GM19395 (cell line): ENCODE measurements around the gene PHLDB2.
A peak's percentile ranks its signal among the peaks of the same experiment; 100 is the strongest.

ENCODE experiments used
- ATAC-seq: cut with Tn5 transposase; IDR thresholded peaks from one replicate; pipeline ENCODE4 v1.9.1; 2021; ENCODE audit warnings: mild to moderate bottlenecking, moderate library complexity; ENCODE audit not compliant: unreplicated experiment

The PHLDB2 gene

DNA sequence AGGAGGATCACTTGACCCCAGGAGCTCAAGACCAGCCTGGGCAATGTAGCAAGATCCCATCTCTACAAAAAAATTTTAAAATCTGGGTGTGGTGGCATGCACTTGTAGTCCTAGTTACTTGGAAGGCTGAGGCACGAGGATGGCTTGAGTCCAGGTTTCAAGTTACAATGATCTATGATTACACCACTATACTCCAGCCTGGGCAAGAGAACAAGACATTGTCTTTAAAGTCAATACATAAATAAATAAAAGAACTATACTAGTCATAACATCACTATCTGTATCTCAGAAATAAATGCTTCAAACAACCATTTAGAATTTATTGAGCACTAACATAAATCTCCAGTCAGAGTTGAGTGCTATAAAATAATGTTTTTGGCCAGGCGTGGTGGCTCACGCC is 8.5 kb upstream of the PHLDB2 start:
- ATAC-seq = no peak

DNA sequence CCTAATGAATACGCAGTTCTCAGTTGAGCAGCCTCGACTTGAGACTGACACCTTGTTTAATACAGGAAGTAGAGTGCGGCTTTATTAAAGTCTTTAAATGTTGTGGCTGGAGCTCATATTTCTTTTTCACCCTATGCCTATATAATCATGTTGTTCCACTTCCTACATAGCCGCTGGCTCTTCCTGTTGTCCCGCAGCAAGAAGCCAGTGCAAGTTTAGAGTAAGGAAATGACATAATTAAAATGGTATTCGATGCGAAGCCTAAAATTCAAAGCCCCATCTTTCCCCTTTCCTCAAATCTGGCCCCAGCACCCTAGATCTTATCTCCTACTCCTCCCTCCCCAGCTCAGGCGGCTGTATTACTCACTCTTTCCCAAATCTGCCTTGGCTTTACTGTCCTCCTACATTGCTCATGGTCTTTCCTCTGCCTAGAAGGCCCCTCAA is 7.5 kb upstream of the PHLDB2 start:
- no peak for ATAC-seq

DNA sequence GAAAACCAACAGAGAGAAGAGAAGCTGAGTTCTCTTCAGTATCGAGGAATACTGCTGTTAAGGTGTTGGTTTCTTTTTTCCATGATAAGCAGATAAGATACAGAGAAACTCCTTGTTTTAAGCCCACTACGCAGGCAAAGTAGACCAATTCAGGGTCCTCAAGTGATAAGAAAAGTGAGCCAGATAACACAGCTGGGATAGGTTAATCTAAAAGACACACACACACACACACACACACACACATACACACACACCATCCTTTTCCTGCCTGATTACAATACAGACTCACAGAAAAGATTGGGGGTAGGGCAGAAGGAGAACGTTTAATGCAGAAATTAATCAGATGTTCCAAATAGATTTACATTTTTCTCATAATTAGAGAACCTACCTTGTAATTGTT is 6.5 kb upstream of the PHLDB2 start:
- no peak for ATAC-seq

DNA sequence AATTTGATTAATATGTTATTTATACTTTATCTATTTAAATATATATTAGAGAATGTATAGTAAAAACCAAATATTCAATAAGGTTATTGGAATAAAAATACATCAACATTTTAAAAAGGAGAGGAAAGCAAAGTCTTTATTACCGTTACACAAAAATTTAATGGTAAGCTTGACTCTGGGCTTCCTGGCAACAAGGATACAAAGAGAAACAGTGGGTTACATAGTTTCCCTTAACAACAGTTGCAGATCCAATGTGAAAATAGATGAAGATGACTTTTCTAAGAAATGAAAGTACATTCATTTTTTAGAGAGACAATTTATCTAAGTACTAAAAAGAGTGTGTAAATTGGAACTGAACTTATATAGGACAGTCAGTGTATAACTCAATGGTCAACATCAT is 6.0 kb upstream of the PHLDB2 start:
- ATAC-seq = no peak

DNA sequence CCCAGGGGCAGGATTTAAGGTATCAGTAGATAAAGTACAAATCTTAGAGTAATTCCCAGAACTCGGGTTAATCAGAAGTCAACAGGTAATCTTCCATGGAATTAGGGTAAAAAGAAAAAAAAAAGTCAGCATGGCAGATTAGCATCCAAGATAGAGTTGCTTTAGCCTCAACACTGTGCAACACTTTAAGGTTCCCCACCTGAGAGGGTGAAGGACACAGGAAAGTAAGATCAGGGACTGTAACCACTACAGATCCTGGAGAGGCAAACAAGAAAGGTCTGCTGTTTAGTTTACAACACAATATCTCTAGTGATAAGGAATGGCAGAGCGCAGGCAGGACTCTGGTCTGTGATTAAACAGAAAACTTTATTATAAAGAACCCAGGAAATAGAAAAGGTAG is 4.1 kb upstream of the PHLDB2 start:
- ATAC-seq = no peak

DNA sequence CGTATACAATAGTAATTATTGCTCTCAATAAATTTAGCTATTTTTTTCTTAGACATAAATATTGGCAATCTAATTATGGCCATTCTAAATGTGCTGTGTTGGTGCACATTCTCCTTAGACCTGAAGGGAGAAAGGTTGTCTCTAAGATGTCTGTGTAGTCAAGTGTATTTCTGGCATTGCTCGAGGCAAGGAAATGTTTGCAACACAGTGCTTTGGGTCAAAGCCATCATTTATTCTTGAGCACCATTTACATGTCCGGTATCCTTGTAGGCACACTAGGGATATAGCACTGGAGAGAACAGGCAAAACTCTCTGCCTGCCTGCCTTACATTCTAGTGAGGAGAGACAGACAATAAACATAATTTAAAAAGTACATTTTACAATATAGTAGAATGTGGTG is 2.6 kb upstream of the PHLDB2 start:
- no peak for ATAC-seq

DNA sequence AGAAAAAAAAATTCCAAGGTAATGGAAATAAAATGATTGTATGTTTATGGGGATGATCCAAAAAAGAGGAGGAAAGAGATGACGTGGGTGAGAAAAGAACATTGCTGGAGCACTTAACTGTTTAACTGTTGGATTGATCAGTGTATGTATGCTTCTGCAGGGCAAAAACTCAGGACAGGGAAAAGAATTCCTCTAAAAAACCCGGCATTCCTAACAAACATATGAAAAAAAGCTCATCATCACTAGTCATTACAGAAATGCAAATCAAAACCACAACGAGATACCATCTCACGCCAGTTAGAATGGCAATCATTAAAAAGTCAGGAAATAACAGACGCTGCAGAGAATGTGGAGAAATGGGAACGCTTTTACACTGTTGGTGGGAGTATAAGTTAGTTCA is 1.6 kb upstream of the PHLDB2 start:
- no peak for ATAC-seq

DNA sequence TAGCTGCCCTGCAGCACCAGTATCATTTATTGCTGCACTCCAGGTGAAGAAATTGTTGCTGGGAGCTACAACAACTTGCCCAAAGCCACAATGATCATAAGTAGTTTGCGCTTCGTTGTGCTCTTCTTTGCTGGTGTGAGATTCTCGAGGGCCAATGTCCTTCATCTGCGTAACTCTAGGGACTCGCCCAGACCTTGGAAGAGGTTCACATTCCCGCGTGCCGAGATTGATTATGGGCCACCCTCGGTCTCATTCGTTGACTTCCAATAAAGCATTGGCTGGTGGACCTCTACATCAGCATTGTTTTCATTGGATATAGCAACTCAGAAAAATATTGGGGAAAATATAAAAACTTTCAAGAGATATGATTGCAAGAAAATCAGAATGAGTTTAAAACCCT is 423 bp upstream of the PHLDB2 start:
- no peak for ATAC-seq

DNA sequence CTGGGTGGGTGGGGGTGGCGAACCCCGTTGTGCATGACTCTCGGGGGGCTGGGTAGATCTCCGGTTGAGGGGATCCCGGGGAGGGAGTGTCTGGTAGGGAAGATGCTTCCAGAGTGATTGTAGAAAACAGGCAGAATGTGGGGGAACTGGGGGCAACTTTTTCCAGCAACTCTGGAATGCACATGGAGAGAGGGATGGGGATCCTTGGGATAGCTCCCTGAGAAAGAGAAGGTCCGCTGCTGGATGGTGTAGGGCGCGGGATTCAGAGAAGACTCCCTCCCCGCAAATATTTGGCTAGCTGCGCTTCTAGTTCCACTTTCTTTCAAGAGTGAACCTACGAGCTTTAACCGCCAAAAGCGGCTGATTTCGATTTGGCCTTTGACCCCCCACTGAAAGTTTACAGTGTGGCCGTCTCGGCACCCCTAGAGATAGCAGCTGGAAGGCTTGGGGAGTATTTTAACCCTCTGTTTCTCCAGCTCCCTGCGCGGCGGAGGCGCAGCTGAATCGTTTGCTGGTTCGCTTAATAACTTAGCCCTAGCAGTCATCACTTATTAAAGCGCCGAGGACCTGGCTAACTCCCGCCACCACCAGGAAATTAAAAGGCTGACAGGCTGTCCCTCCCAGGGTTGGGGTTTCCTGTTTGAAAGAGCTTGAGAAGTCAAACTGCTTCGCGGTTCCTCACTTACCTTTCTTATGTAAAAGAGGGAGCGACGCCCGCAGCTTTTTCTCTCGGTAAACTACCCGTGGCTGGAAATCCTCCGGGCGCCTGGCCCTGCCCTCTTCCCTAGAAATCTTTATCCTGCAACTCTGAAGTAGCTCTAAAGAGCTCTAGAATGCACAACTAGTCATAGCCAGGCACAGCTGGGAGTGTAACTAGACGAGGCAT is 1.2 kb downstream of the PHLDB2 start:
- ATAC-seq = peak; percentile 96

DNA sequence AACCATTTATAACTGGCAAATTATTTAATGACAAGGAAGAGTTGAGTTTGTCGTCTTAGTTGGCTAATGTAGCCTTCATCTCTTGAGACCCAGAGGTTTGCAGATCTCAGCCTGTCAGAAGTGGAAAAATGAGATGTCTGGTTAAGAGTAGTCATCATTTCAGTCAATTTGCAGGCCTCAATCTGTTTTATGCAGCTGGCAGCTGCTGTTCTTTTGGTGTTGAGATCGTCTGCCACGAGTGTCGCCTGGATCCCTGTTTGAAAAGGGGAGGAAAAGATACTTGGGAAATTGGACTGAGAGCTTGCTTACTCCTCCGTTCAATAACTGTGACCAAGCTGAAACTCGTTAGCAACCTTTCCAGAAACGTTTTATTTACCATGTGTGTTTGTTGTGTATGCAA is 2.3 kb downstream of the PHLDB2 start:
- no peak for ATAC-seq

DNA sequence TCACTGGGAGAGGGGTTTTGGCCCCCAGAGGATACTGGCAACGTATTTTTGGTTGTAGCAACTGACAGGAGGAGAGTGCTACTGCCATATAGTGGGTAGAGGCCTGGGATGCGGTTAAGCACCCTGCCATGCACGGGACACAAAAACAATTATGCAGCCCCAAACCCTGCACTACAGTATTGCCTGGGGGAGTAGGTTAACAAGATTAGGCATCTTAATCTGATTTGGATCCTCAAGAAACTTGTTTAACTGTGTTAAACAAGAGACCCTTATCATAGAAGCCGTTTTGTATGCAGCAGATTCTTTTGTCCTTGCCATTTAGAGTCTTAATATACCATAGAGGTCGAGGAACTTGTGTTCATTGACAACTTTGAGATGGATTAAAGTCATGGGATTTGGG is 3.4 kb downstream of the PHLDB2 start:
- no peak for ATAC-seq

DNA sequence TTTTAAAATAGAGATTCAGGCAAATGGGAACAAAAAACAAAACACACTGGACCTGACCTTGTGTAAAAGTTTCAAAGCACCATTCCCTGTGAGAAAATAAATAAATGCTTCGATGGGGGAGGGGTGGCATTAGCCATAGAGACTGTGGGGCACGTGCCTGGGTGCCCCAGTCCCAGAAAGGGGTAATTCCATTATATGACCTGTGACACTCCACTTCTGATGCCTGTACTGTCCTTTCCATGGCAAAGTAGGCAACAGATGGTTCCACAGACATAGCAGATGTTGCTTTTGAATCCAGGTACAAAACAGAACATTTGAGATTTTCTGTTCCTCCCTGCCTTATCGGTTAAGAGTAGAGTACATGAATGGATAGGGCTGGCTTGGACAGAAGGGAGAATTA is 3.9 kb downstream of the PHLDB2 start:
- ATAC-seq = no peak

DNA sequence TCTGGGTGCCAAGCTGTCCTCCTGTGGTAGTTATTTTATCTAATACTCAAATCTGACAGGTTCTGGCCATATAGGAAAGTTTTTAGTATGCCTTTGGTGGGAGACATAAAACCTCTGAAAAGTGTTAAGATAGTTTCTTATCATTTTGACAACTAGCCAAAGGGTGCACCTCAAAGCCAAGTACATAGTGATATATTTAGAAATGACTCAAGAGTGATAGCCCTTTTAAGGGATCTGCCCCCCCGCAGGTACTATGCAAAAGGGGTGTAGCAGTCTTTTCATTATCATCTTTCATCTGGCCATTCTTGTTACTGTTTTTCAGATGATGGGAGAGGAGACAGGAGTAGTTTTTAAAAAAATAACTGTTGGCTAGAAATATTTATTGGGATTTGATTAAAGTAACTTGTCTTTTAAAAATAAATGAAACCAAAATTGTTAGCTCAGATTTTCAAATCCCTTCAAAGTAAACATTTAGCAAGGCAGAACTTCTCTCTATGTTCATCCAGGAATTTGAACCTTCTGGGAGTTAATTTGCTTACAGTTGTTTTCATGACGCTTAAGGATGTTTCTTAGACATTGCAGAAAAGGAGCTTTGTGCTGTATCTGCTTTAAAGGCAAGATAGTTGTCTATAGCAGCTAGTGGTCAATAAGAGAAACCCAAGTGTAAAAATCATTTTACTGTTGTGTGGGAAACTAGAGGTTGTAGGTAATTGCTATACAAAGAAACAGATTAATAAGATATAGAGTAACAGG is 5.1 kb downstream of the PHLDB2 start:
- no peak for ATAC-seq

DNA sequence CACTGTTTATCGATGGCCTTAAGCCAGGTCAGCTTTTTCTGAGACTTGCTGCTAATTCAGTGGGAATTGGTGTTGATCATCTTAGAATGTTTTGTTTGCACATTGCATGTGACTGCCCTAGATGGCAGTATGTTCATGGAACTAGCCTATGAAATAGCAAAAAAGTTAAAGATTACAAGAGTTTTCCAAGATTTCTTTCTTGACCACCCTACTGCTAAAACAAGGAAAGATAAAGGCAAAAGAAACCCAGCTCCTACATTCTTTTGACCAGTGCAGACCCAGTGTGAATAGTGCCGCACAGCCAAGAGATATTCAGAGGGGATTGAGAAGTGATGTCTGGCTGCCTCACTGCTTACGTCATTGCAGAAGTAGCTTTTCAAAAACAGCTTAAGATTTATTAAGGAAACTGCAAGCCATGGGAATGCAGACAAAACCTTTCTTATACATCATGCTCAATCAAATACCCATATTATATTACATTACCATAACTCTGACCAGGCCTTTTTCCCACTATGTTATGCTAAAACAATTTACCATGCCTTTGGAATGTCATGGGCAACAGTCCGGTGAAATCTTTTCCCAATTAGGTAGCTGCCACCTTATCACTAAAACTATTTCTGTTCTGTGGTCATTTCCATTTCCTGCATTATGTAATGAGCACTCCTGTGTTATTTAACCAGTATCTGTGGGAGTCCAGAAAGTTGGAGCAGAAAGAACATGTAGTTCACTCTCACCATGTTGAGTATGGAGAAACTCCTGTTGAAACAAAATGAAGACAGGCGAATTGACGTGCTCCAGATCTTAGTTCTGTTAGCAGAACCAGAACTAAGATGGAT is 6.0 kb downstream of the PHLDB2 start:
- no peak for ATAC-seq

DNA sequence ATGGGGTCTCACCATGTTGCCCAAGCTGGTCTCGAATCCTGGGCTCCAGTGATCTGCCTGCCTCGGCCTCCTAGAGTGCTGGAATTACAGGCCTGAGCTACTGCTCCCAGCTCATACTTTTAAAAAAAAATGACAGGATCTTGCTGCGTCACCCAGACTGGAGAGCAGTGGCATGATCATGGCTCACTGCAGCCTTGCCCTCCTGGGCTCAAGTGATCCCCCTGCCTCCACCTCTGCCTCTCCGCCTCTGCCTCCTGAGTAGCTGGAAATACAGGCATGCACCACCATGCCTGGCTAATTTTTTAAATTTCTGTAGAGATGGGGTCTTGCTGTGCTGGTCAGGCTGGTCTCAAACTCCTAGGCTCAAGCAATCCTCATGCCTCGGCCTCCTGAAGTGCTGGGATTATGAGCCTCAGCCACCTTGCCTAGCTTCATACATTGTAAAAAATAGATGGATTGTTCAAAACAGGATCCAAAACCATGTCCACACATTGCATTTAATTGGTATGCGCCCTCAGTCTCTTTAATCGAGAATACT is 8.9 kb downstream of the PHLDB2 start:
- no peak for ATAC-seq

DNA sequence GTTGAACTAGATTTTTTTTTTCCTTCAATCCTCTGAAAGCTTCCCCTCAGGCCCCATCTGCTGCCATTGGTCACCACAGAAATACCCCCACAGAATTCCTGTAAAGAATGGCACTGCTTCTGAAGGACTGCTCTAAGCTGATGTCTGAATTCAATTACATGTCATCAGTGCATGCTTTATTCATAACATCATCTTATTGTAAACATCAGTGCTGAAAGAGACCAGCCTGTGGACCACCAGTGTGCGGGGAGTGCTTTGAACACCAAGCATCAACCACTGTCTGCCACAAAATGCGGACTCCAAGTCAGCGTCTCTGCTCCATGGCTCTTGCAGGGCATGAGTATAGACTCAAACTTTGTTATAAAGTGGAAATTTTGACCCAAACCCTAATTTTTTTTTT is 11.6 kb downstream of the PHLDB2 start:
- ATAC-seq = no peak

DNA sequence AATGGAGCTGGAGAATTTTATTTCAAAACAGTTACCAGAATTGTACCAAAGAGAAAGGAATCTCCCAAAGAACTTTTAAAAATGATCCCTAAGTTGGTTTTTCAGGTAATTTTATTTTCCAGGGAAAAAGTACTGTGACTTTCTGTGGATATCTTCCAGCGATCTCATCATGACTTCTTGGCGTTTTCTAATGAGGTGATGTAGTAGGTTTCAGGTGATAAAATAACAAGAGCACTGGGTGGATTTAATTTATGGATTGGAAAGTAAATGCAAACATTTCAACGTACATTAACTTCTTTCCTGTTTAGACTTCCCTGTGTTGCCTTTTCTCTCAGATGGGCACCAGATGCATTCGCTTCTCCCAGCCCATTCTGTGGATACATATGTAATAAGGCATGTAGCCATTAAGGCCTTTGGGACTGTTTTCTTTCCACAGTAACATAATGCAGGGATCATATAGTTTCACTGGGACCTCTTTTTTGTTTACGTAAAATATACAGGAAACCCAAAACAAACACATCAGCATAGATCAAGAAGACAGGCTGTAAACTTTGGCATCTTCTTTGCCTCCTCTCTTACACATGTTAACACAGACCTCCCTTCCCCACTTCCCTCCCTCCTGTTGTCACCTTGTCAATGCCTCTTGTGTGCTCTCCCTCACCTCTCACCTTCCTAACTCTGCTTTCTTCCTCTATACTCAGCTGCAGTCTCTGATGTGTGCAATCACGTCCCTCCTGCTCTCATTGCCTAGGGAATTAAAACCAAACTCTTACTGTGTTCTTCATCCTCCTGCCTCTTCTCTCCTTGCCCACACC is 13.0 kb downstream of the PHLDB2 start:
- ATAC-seq = no peak

DNA sequence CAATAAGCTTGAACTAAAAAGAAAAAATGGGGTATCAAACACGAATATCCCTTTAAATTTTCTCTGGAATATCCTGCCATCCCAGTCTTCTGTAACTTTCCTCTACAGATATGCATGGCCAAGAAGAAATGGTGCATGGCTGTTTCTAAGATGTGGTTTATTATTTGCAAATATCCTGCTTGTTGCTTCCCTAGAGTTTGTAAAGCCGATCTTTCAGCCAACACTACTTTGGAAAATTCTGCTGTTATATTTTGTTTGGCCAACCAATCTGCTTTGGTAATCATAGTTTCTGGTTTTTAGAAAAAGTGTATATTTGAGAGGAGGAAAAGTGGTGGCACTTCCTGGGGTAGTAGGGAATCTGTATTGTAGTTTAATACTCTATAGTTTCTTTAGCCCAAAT is 13.9 kb downstream of the PHLDB2 start:
- ATAC-seq = no peak

DNA sequence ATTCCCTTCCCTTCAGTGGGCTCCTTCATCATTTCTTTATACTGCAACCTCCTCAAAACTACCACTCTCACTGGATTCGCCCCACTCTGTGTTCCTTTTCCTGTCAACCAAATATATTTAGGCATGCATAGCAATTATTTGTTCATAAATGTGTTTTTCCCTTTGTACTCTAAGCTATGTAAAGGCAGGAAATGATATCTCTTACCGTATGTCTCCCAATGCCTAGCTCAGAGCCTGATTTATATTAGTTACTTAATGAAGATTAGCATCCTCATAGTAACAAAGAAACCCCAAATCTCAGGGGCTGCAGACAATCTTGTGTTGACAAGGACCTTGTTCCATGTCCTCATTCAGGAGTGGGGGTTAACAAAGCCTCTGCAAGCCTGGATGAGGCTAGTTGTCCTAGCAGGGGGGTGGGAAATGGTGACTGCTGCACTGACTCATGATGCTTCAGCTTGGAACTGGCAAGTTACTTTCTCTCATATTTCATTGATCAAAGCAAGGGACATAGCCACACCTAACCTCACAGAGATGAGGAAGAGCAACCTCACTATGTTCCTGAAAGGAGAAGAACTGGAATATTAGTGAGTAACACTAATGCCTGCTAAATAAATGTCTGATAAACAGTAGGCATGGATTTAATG is 15.2 kb downstream of the PHLDB2 start:
- no peak for ATAC-seq

DNA sequence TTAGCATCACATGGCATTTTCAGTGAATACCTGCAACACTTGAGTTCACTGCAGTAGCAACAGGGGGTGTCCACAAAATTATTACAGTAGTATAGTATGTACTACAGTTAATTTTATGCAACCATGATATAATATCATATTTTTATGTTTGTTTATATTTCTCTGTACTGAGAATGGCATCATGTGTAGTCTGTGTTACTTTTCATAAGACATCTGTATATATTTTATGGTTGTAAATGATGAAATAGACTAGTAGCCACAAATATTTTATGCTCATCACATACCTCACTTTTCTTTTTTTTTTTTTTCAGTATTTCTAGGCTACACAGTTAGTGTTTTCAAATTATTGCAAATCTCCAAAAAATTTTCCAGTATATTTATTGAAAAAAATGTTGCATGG is 22.4 kb downstream of the PHLDB2 start:
- ATAC-seq = no peak
